Neural cell (in vitro differentiated cells): ENCODE data around the gene HIC1. TPM values are rescaled to one million over a fixed set of nuclear protein-coding genes. Genes with fewer than 3 reads are reported as not detected.

Source experiments
- H2AFZ ChIP-seq: fragments of 200-600, 300-800 bp; sonication (generic), shearing (Covaris generic); 2 replicates; pipeline ENCODE4 v1.6.0; 2014; ENCODE audit warnings: low read depth, mild to moderate bottlenecking, antibody characterized with exemption, low read length, moderate library complexity
- H3F3A ChIP-seq: fragments of 200-600 bp; shearing (Covaris generic); 2 replicates; pipeline ENCODE4 v1.6.1; 2016; ENCODE audit warnings: mild to moderate bottlenecking, moderate library complexity, mixed read lengths, antibody characterized with exemption, low read length; ENCODE audit not compliant: insufficient read depth, poor library complexity, severe bottlenecking
- H3K27ac ChIP-seq: fragments of 200-600, 300-800 bp; sonication (generic), shearing (Covaris generic); 2 replicates; pipeline ENCODE4 v1.5.1; 2014; ENCODE audit warnings: mild to moderate bottlenecking, low read length, moderate library complexity
- H3K27me3 ChIP-seq: fragments of 300-800, 200-600 bp; sonication (generic), shearing (Covaris generic); 2 replicates; pipeline ENCODE4 v1.6.0; 2014; ENCODE audit warnings: mild to moderate bottlenecking, low read depth, low read length, moderate library complexity; ENCODE audit not compliant: insufficient read depth
- H3K36me3 ChIP-seq: fragments of 300-800, 200-600 bp; sonication (generic), shearing (Covaris generic); 2 replicates; pipeline ENCODE4 v1.5.1; 2014; ENCODE audit warnings: mild to moderate bottlenecking, antibody characterized with exemption, low read length, moderate library complexity; ENCODE audit not compliant: insufficient read depth
- H3K4me2 ChIP-seq: fragments of 300-800, 200-600 bp; sonication (generic), shearing (Covaris generic); 2 replicates; pipeline ENCODE4 v1.6.0; 2014; ENCODE audit warnings: mild to moderate bottlenecking, low read length
- H3K4me3 ChIP-seq: fragments of 300-800, 200-600 bp; sonication (generic), shearing (Covaris generic); 2 replicates; pipeline ENCODE4 v1.5.1; 2014; ENCODE audit warnings: mild to moderate bottlenecking, low read length, moderate library complexity
- H3K79me2 ChIP-seq: fragments of 200-600 bp; shearing (Covaris generic); replicated peaks from 2 replicates; pipeline ENCODE4 v1.6.0; 2014; ENCODE audit warnings: mild to moderate bottlenecking, low read length, moderate library complexity; ENCODE audit not compliant: insufficient read depth
- H3K9ac ChIP-seq: fragments of 300-800, 200-600 bp; sonication (generic), shearing (Covaris generic); 2 replicates; pipeline ENCODE4 v1.6.1; 2016; ENCODE audit warnings: mild to moderate bottlenecking, low read length, mixed read lengths
- H3K9me2 ChIP-seq: fragments of 200-600 bp; shearing (Covaris generic); 2 replicates; pipeline ENCODE4 v1.6.1; 2016; ENCODE audit warnings: mild to moderate bottlenecking, low read length, mixed read lengths; ENCODE audit not compliant: insufficient read depth
- H3K9me3 ChIP-seq: fragments of 200-600, 300-800 bp; sonication (generic), shearing (Covaris generic); 2 replicates; pipeline ENCODE4 v1.6.1; 2016; ENCODE audit warnings: mild to moderate bottlenecking, mixed run types, low read length, moderate library complexity, mixed read lengths
- H4K20me1 ChIP-seq: fragments of 200-600 bp; shearing (Covaris generic); 2 replicates; pipeline ENCODE4 v1.6.1; 2016; ENCODE audit warnings: mild to moderate bottlenecking, mixed run types; ENCODE audit not compliant: insufficient read depth
- EP300 ChIP-seq: fragments of 450-650 bp; conservative IDR thresholded peaks from 2 replicates; pipeline ENCODE4 v1.6.1; 2014; ENCODE audit warnings: antibody characterized with exemption, mild to moderate bottlenecking, moderate library complexity; ENCODE audit not compliant: poor library complexity, severe bottlenecking
- EZH2 ChIP-seq: fragments of 200-600, 300-800 bp; shearing (Covaris generic), sonication (generic); IDR thresholded peaks from 2 replicates; pipeline ENCODE4 v1.6.1; 2014; ENCODE audit warnings: antibody characterized with exemption, low read length, borderline replicate concordance, mild to moderate bottlenecking; ENCODE audit not compliant: insufficient read depth, poor library complexity, severe bottlenecking
- MXI1 ChIP-seq: fragments of 450-650 bp; conservative IDR thresholded peaks from 2 replicates; pipeline ENCODE4 v1.6.1; 2014; ENCODE audit warnings: antibody characterized with exemption, mild to moderate bottlenecking; ENCODE audit not compliant: poor library complexity, severe bottlenecking
- POLR2AphosphoS5 ChIP-seq: IDR thresholded peaks from 2 replicates; pipeline ENCODE4 v1.6.1; 2012
- RAD21 ChIP-seq: fragments of 450-650 bp; conservative IDR thresholded peaks from 2 replicates; pipeline ENCODE4 v1.6.1; 2014; ENCODE audit warnings: antibody characterized with exemption, mild to moderate bottlenecking, moderate library complexity
- SMC3 ChIP-seq: fragments of 450-650 bp; conservative IDR thresholded peaks from 2 replicates; pipeline ENCODE4 v1.6.1; 2014; ENCODE audit warnings: antibody characterized with exemption, mild to moderate bottlenecking, moderate library complexity; ENCODE audit not compliant: poor library complexity
- TAF1 ChIP-seq: IDR thresholded peaks from 2 replicates; pipeline ENCODE4 v1.6.1; 2012; ENCODE audit warnings: low read depth
- polyA plus RNA-seq: library from polyadenylated mRNA; depleted of rRNA; stranded (reverse); fragments of >200 nt; gene quantifications from 2 replicates; pipeline ENCODE4 v1.2.3, GENCODE V29; 2014
- TF ChIP-seq, protein P1 (sequence below): IDR thresholded peaks from 2 replicates; pipeline ENCODE4 v1.6.1; 2012; ENCODE audit warnings: borderline replicate concordance
- TF ChIP-seq, protein P2 (sequence below): fragments of 450-650 bp; IDR thresholded peaks from 2 replicates; pipeline ENCODE4 v1.5.1; 2014; ENCODE audit warnings: antibody characterized with exemption, mild to moderate bottlenecking, moderate library complexity; ENCODE audit not compliant: poor library complexity, severe bottlenecking

The HIC1 gene
- polyA plus RNA-seq, 1 donor from 2014 or later: 2.8 TPM

DNA sequence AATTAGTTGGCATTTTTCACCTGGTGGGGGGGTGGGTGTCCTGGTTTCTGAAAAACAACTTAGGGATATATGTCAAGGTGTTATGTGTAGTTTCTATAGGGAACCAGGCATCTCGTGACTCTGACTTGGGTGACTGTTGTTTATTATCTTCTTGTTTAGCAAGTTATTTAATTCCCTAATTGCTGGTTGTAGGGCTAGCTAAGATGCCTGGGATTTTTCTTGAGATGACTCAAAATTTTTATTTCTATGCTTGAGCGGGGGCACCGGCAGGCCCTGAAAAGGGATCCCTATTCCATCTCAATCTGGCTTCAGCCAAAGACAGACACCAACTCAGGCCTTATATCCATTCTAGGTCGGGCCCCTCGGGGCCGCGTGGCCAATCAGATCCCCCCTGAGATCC lies 21.8 kb upstream of the HIC1 start:
- Histone ChIP-seq H3K9me3 (no peaks in the 10 kb centered on the region), H3K79me2 (no peaks in the 10 kb centered on the region), H3F3A (no peaks in the 10 kb centered on the region), H3K36me3 (no peaks in the 10 kb centered on the region), H3K9me2 (no peaks in the 10 kb centered on the region), H4K20me1 (no peaks in the 10 kb centered on the region), H3K9ac (no peak overlapping the region), H3K27ac (no peak overlapping the region), H2AFZ (no peak overlapping the region), H3K4me2 (no peak overlapping the region), H3K4me3 (no peak overlapping the region), H3K27me3 (no peaks in the 10 kb centered on the region)
- TF ChIP-seq EZH2 (no peak), SMC3 (no peak), MXI1 (no peak), POLR2AphosphoS5 (no peak), RAD21 (no peak), TAF1 (no peak), EP300 (no peak)
- TF ChIP-seq, protein P1, sequence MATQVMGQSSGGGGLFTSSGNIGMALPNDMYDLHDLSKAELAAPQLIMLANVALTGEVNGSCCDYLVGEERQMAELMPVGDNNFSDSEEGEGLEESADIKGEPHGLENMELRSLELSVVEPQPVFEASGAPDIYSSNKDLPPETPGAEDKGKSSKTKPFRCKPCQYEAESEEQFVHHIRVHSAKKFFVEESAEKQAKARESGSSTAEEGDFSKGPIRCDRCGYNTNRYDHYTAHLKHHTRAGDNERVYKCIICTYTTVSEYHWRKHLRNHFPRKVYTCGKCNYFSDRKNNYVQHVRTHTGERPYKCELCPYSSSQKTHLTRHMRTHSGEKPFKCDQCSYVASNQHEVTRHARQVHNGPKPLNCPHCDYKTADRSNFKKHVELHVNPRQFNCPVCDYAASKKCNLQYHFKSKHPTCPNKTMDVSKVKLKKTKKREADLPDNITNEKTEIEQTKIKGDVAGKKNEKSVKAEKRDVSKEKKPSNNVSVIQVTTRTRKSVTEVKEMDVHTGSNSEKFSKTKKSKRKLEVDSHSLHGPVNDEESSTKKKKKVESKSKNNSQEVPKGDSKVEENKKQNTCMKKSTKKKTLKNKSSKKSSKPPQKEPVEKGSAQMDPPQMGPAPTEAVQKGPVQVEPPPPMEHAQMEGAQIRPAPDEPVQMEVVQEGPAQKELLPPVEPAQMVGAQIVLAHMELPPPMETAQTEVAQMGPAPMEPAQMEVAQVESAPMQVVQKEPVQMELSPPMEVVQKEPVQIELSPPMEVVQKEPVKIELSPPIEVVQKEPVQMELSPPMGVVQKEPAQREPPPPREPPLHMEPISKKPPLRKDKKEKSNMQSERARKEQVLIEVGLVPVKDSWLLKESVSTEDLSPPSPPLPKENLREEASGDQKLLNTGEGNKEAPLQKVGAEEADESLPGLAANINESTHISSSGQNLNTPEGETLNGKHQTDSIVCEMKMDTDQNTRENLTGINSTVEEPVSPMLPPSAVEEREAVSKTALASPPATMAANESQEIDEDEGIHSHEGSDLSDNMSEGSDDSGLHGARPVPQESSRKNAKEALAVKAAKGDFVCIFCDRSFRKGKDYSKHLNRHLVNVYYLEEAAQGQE: no peak

GRCh38 chr17:2034157-2034556 lies 20.7 kb upstream of the HIC1 start:
- Histone ChIP-seq H2AFZ (no peak overlapping the region), H3K4me3 (no peak overlapping the region), H3K9me3 (no peaks in the 10 kb centered on the region), H3K9me2 (no peaks in the 10 kb centered on the region), H3K79me2 (no peaks in the 10 kb centered on the region), H3K27ac (no peak overlapping the region), H4K20me1 (no peaks in the 10 kb centered on the region), H3K36me3 (no peaks in the 10 kb centered on the region), H3F3A (no peaks in the 10 kb centered on the region), H3K27me3 (no peaks in the 10 kb centered on the region), H3K9ac (no peak overlapping the region), H3K4me2 (no peak overlapping the region)
- no peak for TF ChIP-seq MXI1
- no peak for TF ChIP-seq EZH2
- TF ChIP-seq EP300: no peak
- TF ChIP-seq, protein P2, sequence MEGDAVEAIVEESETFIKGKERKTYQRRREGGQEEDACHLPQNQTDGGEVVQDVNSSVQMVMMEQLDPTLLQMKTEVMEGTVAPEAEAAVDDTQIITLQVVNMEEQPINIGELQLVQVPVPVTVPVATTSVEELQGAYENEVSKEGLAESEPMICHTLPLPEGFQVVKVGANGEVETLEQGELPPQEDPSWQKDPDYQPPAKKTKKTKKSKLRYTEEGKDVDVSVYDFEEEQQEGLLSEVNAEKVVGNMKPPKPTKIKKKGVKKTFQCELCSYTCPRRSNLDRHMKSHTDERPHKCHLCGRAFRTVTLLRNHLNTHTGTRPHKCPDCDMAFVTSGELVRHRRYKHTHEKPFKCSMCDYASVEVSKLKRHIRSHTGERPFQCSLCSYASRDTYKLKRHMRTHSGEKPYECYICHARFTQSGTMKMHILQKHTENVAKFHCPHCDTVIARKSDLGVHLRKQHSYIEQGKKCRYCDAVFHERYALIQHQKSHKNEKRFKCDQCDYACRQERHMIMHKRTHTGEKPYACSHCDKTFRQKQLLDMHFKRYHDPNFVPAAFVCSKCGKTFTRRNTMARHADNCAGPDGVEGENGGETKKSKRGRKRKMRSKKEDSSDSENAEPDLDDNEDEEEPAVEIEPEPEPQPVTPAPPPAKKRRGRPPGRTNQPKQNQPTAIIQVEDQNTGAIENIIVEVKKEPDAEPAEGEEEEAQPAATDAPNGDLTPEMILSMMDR: no peak
- TF ChIP-seq SMC3: no peak
- TF ChIP-seq TAF1: no peak
- TF ChIP-seq POLR2AphosphoS5: no peak
- TF ChIP-seq, protein P1: no peak
- no peak for TF ChIP-seq RAD21
